ENCODE results near the gene PEDS1. TPM values are rescaled to one million over a fixed set of nuclear protein-coding genes. Genes with fewer than 3 reads are reported as not detected.
A peak's percentile ranks its signal among the peaks of the same experiment; 100 is the strongest.

PEDS1 gene
- total and polyA plus RNA-seq, 2 of the 13 experiments (the other 11 are each of a cell fraction or from before 2014, with no cell fraction given), result 30.5 to 93.9 TPM

GRCh38 chr20:50186151-50186885, 32.8 kb upstream of the PEDS1 start (continued):
- TF ChIP-seq, protein P1, sequence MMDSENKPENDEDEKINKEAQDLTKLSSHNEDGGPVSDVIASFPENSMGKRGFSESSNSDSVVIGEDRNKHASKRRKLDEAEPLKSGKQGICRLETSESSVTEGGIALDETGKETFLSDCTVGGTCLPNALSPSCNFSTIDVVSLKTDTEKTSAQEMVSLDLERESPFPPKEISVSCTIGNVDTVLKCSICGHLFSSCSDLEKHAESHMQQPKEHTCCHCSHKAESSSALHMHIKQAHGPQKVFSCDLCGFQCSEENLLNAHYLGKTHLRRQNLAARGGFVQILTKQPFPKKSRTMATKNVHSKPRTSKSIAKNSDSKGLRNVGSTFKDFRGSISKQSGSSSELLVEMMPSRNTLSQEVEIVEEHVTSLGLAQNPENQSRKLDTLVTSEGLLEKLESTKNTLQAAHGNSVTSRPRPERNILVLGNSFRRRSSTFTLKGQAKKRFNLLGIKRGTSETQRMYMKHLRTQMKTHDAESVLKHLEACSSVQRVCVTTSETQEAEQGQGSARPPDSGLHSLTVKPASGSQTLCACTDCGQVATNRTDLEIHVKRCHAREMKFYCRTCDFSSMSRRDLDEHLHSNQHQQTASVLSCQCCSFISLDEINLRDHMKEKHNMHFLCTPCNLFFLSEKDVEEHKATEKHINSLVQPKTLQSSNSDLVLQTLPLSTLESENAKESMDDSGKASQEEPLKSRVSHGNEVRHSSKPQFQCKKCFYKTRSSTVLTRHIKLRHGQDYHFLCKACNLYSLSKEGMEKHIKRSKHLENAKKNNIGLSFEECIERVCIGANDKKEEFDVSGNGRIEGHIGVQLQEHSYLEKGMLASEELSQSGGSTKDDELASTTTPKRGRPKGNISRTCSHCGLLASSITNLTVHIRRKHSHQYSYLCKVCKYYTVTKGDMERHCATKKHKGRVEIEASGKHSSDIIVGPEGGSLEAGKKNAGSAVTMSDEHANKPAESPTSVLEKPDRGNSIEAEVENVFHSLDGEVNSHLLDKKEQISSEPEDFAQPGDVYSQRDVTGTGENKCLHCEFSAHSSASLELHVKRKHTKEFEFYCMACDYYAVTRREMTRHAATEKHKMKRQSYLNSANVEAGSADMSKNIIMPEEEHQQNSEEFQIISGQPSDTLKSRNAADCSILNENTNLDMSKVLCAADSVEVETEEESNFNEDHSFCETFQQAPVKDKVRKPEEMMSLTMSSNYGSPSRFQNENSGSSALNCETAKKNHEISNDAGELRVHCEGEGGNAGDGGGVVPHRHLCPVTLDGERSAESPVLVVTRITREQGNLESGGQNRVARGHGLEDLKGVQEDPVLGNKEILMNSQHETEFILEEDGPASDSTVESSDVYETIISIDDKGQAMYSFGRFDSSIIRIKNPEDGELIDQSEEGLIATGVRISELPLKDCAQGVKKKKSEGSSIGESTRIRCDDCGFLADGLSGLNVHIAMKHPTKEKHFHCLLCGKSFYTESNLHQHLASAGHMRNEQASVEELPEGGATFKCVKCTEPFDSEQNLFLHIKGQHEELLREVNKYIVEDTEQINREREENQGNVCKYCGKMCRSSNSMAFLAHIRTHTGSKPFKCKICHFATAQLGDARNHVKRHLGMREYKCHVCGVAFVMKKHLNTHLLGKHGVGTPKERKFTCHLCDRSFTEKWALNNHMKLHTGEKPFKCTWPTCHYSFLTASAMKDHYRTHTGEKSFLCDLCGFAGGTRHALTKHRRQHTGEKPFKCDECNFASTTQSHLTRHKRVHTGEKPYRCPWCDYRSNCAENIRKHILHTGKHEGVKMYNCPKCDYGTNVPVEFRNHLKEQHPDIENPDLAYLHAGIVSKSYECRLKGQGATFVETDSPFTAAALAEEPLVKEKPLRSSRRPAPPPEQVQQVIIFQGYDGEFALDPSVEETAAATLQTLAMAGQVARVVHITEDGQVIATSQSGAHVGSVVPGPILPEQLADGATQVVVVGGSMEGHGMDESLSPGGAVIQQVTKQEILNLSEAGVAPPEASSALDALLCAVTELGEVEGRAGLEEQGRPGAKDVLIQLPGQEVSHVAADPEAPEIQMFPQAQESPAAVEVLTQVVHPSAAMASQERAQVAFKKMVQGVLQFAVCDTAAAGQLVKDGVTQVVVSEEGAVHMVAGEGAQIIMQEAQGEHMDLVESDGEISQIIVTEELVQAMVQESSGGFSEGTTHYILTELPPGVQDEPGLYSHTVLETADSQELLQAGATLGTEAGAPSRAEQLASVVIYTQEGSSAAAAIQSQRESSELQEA (CRISPR knock-in tag; IDR thresholded peaks at IDR 0.05; ENCODE audit: not compliant biosample characterization), result peak; percentile 76
- peak; percentile 83; the same call in 1 of the 2 replicates for TF ChIP-seq STAT5B (CRISPR knock-in tag; IDR thresholded peaks at IDR 0.05)
- TF ChIP-seq SMAD9 (CRISPR knock-in tag; IDR thresholded peaks at IDR 0.05), result 0 out of 2 replicates have a peak, but pooled peaks have one; percentile 26
- TF ChIP-seq ZEB1 (IDR thresholded peaks at IDR 0.05; ENCODE audit: insufficient replicate concordance, low read depth), result no peak
- TF ChIP-seq SRSF9 (IDR thresholded peaks at IDR 0.05; ENCODE audit: borderline replicate concordance, insufficient read depth, low read depth, low read length, poor library complexity, severe bottlenecking), result no peak
- TF ChIP-seq ATF5 (CRISPR knock-in tag; IDR thresholded peaks at IDR 0.05; ENCODE audit: low read depth), result no peak
- TF ChIP-seq TAF15 (IDR thresholded peaks at IDR 0.05; ENCODE audit: low read depth, low read length, poor library complexity, severe bottlenecking), result no peak
- TF ChIP-seq ARNT (IDR thresholded peaks at IDR 0.05), result no peak
- TF ChIP-seq AGO1 (IDR thresholded peaks at IDR 0.05; ENCODE audit: low read depth, low read length, poor library complexity, severe bottlenecking), result no peak
- no peak for TF ChIP-seq ZXDC (CRISPR knock-in tag; IDR thresholded peaks at IDR 0.05)
- peak; percentile 58; the same call in 1 of the 2 replicates for TF ChIP-seq ZNF639 (CRISPR knock-in tag; conservative IDR thresholded peaks at IDR 0.05)
- TF ChIP-seq, protein P2, sequence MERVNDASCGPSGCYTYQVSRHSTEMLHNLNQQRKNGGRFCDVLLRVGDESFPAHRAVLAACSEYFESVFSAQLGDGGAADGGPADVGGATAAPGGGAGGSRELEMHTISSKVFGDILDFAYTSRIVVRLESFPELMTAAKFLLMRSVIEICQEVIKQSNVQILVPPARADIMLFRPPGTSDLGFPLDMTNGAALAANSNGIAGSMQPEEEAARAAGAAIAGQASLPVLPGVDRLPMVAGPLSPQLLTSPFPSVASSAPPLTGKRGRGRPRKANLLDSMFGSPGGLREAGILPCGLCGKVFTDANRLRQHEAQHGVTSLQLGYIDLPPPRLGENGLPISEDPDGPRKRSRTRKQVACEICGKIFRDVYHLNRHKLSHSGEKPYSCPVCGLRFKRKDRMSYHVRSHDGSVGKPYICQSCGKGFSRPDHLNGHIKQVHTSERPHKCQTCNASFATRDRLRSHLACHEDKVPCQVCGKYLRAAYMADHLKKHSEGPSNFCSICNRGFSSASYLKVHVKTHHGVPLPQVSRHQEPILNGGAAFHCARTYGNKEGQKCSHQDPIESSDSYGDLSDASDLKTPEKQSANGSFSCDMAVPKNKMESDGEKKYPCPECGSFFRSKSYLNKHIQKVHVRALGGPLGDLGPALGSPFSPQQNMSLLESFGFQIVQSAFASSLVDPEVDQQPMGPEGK (CRISPR knock-in tag; IDR thresholded peaks at IDR 0.05), result no peak

All from HepG2 (cell line).